Measurements from ENCODE around the gene WASHC4.

- no peak for TF ChIP-seq CTCF (IDR thresholded peaks at IDR 0.05)
- TF ChIP-seq MAX (CRISPR knock-in tag; IDR thresholded peaks at IDR 0.05): no peak
- TF ChIP-seq ZSCAN18 (CRISPR knock-in tag; IDR thresholded peaks at IDR 0.05): no peak
- TF ChIP-seq USF1 (CRISPR knock-in tag; IDR thresholded peaks at IDR 0.05): no peak
These were observed 87.4 kb downstream of the WASHC4 start for GRCh38 chr12:105194947-105195346.
